ENCODE data around the gene NDUFA8. TPM values are rescaled to one million over a fixed set of nuclear protein-coding genes. Genes with fewer than 3 reads are reported as not detected.

The NDUFA8 gene
- total RNA-seq, 4 donors from 2014 or later: 17.2 to 33.8 (median 28.9) TPM

DNA sequence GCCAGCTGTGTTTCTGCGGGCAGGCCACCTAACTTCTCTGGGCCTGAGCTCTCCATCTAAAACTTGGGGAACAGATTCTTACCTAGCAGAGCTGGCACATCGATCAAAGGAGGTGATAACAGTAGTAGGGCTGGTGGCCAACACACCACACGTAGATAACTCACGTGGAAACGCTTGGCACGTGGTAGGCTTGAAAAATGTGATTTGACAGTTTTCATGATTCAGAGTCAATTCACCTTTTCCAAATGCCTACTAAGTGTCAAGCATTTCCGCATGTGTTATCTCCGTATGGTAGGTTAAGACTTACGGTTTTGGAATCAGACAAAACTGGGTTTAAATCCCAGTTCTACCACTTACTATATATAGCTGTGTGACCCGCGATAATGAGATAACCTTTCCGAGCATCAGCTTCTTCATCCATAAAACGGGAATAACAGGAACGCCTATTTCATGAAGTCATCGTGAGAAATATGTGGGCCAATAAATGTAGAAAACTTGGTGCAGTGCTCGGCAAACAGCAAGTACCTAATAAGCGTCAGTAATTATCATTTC is 25.5 kb downstream of the NDUFA8 start:
- peak in 1 of 2 donors; percentile 49 for DNase-seq (ENCODE audit: low spot score in 2 of 2)
- H3K4me3 ChIP-seq (ENCODE audit: low read depth, poor library complexity, severe bottlenecking): no peak overlapping the region
- TF ChIP-seq, protein P1, sequence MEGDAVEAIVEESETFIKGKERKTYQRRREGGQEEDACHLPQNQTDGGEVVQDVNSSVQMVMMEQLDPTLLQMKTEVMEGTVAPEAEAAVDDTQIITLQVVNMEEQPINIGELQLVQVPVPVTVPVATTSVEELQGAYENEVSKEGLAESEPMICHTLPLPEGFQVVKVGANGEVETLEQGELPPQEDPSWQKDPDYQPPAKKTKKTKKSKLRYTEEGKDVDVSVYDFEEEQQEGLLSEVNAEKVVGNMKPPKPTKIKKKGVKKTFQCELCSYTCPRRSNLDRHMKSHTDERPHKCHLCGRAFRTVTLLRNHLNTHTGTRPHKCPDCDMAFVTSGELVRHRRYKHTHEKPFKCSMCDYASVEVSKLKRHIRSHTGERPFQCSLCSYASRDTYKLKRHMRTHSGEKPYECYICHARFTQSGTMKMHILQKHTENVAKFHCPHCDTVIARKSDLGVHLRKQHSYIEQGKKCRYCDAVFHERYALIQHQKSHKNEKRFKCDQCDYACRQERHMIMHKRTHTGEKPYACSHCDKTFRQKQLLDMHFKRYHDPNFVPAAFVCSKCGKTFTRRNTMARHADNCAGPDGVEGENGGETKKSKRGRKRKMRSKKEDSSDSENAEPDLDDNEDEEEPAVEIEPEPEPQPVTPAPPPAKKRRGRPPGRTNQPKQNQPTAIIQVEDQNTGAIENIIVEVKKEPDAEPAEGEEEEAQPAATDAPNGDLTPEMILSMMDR (IDR thresholded peaks at IDR 0.05): no peak
- no peak for TF ChIP-seq POLR2A (IDR thresholded peaks at IDR 0.05)
- WGBS, 2 donors: 66 to 77% methylated on average over 17 of the region's 17 CpGs
- intact Hi-C loops (cut with DNase I; ENCODE audit: low total_unique reads): loop anchor here (10.0 kb wide), 1 partner anchor 311 kb away; no protein-coding TSS in a partner anchor

DNA sequence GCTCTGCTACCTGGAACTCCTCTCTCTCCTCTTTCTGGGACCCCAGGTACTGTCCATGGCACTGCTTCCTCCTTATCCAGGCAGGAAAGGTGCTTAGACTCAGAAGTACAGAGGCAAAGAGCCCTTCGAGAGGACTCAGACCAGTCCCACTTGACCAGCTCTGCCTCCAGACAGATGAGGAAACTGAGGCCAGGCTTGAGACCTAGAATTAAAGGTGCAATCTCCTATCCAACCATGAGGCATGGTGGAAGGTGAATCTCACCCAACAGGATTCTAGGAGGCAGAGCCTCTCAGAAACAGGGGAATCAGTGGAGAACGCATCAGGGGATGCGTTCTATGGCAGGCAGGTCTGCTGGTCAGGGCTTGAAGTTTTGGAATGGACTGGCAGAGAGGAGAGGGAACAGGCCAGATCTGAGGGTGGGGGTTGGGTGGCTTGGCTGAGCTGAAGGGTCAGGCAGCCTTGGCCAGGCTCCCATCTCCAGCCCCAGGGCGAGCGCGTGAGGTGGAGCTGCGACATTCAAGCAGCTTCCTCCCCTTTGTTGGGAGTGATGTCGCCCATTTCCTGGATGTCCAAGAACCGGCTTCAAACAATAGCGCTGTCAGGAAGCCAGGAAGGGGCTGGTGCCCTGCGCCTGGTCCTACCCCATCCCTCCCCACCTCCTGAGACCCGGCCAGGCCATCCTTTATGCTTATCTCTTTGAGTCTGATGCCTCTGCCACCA is 26.2 kb downstream of the NDUFA8 start:
- intact Hi-C loops (cut with DNase I; ENCODE audit: low total_unique reads): loop anchor here (10.0 kb wide), 1 partner anchor 311 kb away; no protein-coding TSS in a partner anchor
- 74% methylated on average over 12 of the region's 12 CpGs for WGBS, 2 donors
- H3K4me3 ChIP-seq (ENCODE audit: low read depth, poor library complexity, severe bottlenecking): no peak overlapping the region
- TF ChIP-seq, protein P1 (IDR thresholded peaks at IDR 0.05): no peak
- no peak for TF ChIP-seq POLR2A (IDR thresholded peaks at IDR 0.05)
- peak in 1 of 2 donors; percentile 86 for DNase-seq (ENCODE audit: low spot score in 2 of 2)

DNA sequence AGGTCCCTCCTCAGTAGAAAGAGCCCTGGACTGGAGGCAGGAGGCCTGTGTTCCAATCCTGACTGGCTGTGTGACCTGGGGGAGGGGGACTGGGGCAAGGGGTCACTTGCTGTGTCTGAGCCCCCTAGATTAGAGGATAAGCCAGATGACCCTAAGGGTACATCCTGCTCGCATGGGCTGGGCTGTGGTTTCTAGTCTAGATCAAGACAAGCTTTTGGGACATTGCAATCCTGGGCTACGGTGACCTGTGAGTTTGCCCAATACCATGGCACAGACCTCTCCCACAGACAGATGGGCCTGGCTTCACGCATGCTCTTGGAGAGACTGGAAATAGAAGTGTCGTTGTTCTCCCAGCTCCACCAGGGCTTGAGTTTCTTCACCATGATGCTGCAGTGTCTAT is 27.0 kb downstream of the NDUFA8 start:
- intact Hi-C loops (cut with DNase I; ENCODE audit: low total_unique reads): loop anchor here (10.0 kb wide), 1 partner anchor 312 kb away; no protein-coding TSS in a partner anchor
- no peak for TF ChIP-seq POLR2A (IDR thresholded peaks at IDR 0.05)
- TF ChIP-seq, protein P1 (IDR thresholded peaks at IDR 0.05): no peak
- no peak overlapping the region for H3K4me3 ChIP-seq (ENCODE audit: low read depth, poor library complexity, severe bottlenecking)
- DNase-seq (ENCODE audit: low spot score in 2 of 2): peak in 1 of 2 donors; percentile 65
- 93 to 94% methylated on average over 4 of the region's 4 CpGs for WGBS, 2 donors

DNA sequence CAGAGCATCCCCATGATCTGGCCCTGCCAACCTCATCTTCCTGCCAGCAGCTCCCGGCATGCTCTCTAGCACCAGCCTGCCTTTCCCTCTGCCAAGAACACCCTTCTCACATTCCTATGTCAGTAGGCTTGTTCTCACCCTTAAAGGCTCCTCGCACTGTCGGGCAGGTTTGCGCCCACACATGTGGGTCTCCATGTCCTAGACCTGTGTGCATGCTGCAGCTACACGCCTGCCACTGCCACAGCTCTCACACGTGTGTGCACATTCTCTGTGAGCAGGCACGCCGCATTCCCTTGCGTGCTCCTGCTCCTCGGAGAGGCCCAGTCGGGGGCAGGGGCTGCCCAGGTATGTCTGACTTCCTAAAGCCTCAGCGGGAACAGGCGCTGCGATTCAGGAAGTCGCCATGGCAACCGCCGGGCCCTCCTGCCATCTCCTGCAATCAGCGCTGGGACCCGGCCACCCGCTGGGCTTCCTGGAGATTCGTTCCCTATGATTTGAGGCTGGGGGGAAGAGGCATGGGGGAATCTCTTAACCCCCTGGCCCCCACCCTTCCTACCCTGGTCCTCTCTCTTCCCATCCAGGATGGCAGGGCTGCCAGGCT is 28.1 kb downstream of the NDUFA8 start:
- intact Hi-C loops (cut with DNase I; ENCODE audit: low total_unique reads): loop anchor here (10.0 kb wide), 1 partner anchor 313 kb away; no protein-coding TSS in a partner anchor
- DNase-seq (ENCODE audit: low spot score in 2 of 2): peak in 1 of 2 donors; percentile 79
- 13 to 21% methylated on average over 21 of the region's 21 CpGs for WGBS, 2 donors
- no peak overlapping the region for H3K4me3 ChIP-seq (ENCODE audit: low read depth, poor library complexity, severe bottlenecking)
- no peak for TF ChIP-seq POLR2A (IDR thresholded peaks at IDR 0.05)
- TF ChIP-seq, protein P1 (IDR thresholded peaks at IDR 0.05): no peak

DNA sequence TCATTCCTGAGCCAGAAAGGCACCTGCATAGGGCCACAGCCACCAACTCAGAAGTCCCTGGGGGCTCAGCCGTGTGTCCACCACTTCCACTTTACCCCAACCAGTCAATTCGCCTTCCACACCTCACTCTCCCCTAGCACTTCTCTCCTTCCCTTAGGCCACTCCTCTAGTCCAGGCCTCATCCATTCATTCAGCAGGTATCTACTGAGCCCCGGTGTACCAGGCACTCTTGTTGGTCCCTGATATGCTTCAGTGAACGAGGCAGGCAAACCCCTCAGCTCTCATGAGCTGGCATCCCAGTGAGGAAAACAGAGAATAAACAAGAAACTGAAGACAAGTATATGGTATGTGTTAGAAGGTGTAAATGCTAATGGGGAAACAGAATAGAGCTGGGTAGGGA is 28.7 kb downstream of the NDUFA8 start:
- intact Hi-C loops (cut with DNase I; ENCODE audit: low total_unique reads): loop anchor here (10.0 kb wide), 1 partner anchor 314 kb away; no protein-coding TSS in a partner anchor
- WGBS, 2 donors: 79 to 80% methylated on average over 4 of the region's 4 CpGs
- no peak for TF ChIP-seq POLR2A (IDR thresholded peaks at IDR 0.05)
- TF ChIP-seq, protein P1 (IDR thresholded peaks at IDR 0.05): no peak
- no peak overlapping the region for H3K4me3 ChIP-seq (ENCODE audit: low read depth, poor library complexity, severe bottlenecking)
- no peak for DNase-seq (ENCODE audit: low spot score in 2 of 2)

Measured in lower leg skin (tissue), 4 donors.